Lower lobe of right lung (tissue), 2 donors: ENCODE measurements around the gene CTSH. TPM values are rescaled to one million over a fixed set of nuclear protein-coding genes. Genes with fewer than 3 reads are reported as not detected.
A peak's percentile ranks its signal among the peaks of the same experiment; 100 is the strongest.
"Not testable (repeated sequence)": the region's sequence is repeated elsewhere in the genome, so short reads cannot be mapped to it uniquely, and the experiment has no call there.

Source experiments
- ATAC-seq, 2 donors: fragments of 200-7000 bp; cut with Tn5 transposase; one replicate each; pipeline ENCODE4 v1.9.1; 2020 to 2022; ENCODE audit warnings: mild to moderate bottlenecking in 2 of 2, moderate library complexity in 2 of 2
- DNase-seq: peaks from one replicate; pipeline ENCODE4 v3.0.0-alpha.2; 2020
- H3K27ac ChIP-seq: fragments of 200-600 bp; one replicate; pipeline ENCODE4 v1.8.0; 2022
- H3K27me3 ChIP-seq: fragments of 200-600 bp; one replicate; pipeline ENCODE4 v1.8.0; 2022; ENCODE audit warnings: low read depth
- H3K36me3 ChIP-seq: fragments of 200-600 bp; one replicate; pipeline ENCODE4 v1.8.0; 2022; ENCODE audit warnings: mild to moderate bottlenecking
- H3K4me1 ChIP-seq: fragments of 200-600 bp; one replicate; pipeline ENCODE4 v1.8.0; 2022
- H3K4me3 ChIP-seq: fragments of 200-600 bp; one replicate; pipeline ENCODE4 v1.8.0; 2022; ENCODE audit warnings: mild to moderate bottlenecking
- H3K9me3 ChIP-seq: fragments of 200-600 bp; one replicate; pipeline ENCODE4 v1.8.0; 2022
- intact Hi-C: fragments of 100-400 bp; cut with DNase I; formaldehyde crosslinking; loops from one replicate; pipeline ENCODE4 v1.11.0; 2022
- total RNA-seq: library from RNA; stranded (reverse); fragmentation: NEBNext Ultra II Directional; extraction: Animal tissue kit (Norgen Biotek cat#: 25700); gene quantifications from one replicate; pipeline ENCODE4 v1.2.1, GENCODE V29; 2021
- TF ChIP-seq, protein P1 (sequence below): fragments of 200-600 bp; IDR thresholded peaks from one replicate; pipeline ENCODE4 v1.8.0; 2022; ENCODE audit warnings: antibody characterized with exemption, mild to moderate bottlenecking
- donor health status: DM: no; HTN: yes; CAD: no; lungs with severe emphysema.

CTSH gene
- total RNA-seq, 1 donor from 2014 or later: 724 TPM

DNA sequence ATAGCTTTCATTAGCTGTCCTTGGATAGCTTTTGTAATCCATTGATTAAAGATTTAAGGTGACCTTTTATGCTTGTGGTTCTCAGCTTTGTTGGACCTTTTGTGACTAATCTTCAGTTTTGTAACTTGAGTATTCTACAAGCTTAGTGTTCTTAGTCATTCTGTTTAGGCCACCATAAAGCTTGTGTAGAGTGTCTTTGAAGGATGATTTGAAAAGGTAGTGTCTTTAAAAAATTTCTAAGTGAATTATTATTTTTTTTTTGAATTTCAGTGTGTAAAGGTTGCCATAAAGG, 64.7 kb downstream of the CTSH start:
- ATAC-seq (no peak), DNase-seq (no peak)
- no peaks in the 10 kb centered on the region for H3K27me3 ChIP-seq
- intact Hi-C loops: no loop called here
- peaks cover 51% of the 10 kb centered on the region for H3K36me3 ChIP-seq
- H3K27ac ChIP-seq: no peak overlapping the region
- H3K4me1 ChIP-seq: peaks cover 85% of the 10 kb centered on the region
- no peaks in the 10 kb centered on the region for H3K9me3 ChIP-seq
- no peak overlapping the region for H3K4me3 ChIP-seq
- TF ChIP-seq, protein P1, sequence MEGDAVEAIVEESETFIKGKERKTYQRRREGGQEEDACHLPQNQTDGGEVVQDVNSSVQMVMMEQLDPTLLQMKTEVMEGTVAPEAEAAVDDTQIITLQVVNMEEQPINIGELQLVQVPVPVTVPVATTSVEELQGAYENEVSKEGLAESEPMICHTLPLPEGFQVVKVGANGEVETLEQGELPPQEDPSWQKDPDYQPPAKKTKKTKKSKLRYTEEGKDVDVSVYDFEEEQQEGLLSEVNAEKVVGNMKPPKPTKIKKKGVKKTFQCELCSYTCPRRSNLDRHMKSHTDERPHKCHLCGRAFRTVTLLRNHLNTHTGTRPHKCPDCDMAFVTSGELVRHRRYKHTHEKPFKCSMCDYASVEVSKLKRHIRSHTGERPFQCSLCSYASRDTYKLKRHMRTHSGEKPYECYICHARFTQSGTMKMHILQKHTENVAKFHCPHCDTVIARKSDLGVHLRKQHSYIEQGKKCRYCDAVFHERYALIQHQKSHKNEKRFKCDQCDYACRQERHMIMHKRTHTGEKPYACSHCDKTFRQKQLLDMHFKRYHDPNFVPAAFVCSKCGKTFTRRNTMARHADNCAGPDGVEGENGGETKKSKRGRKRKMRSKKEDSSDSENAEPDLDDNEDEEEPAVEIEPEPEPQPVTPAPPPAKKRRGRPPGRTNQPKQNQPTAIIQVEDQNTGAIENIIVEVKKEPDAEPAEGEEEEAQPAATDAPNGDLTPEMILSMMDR: no peak

- H3K27ac ChIP-seq: no peak overlapping the region
- H3K9me3 ChIP-seq: no peaks in the 10 kb centered on the region
- ATAC-seq (no peak), DNase-seq (no peak)
- no peak overlapping the region for H3K4me3 ChIP-seq
- H3K36me3 ChIP-seq: peaks cover 46% of the 10 kb centered on the region
- intact Hi-C loops: no loop called here
- peaks cover 86% of the 10 kb centered on the region for H3K4me1 ChIP-seq
- TF ChIP-seq, protein P1: no peak
- no peaks in the 10 kb centered on the region for H3K27me3 ChIP-seq
These were observed 65.2 kb downstream of the CTSH start for GRCh38 chr15:78879517-78880241.

DNA sequence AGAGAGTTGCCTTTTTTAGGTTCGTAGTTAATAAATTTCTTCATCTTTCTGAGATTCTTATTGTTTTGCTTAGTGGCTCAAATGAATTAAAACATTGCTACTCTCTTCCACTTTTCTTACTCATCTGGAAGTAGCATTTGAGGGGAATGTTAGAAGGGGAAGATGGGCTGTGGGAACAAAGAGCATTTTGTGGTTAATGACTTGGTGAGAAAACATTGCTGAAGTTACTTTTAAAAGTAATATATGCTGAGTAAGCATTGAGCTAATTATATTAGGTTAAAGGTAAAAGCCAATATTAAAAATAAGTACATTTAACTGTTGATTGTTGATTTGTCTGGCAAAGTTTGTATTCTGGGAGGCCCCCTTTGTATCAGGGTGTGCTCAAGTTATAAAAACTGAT, 66.5 kb downstream of the CTSH start:
- Histone ChIP-seq H3K4me3 (no peak overlapping the region), H3K4me1 (peaks cover 84% of the 10 kb centered on the region), H3K27me3 (no peaks in the 10 kb centered on the region), H3K9me3 (no peaks in the 10 kb centered on the region), H3K27ac (no peak overlapping the region), H3K36me3 (peaks cover 33% of the 10 kb centered on the region)
- intact Hi-C loops: no loop called here
- TF ChIP-seq, protein P1: no peak
- no peak for ATAC-seq
- no peak for DNase-seq

DNA sequence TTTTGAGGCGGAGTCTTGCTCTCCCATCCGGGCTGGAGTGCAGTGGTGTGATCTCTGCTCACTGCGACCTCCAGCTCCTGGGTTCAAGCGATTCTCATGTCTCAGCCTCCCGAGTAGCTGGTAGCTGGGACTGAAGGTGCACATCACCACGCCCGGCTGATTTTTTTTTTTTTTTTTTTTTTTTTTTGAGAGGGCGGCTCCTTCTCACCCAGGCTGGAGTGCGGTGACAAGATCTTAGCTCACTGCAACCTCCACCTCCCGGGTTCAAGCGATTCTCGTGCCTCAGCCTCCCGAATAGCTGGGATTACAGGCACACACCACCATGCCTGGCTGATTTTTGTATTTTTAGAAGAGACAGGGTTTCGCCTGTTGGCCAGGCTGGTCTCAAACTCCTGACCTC, 67.9 kb downstream of the CTSH start:
- H3K9me3 ChIP-seq, DNase-seq, H3K27ac ChIP-seq, H3K4me3 ChIP-seq, intact Hi-C loops, H3K27me3 ChIP-seq, ATAC-seq: not testable (repeated sequence)
- Histone ChIP-seq H3K36me3 (peaks cover 19% of the 10 kb centered on the region), H3K4me1 (peaks cover 76% of the 10 kb centered on the region)

DNA sequence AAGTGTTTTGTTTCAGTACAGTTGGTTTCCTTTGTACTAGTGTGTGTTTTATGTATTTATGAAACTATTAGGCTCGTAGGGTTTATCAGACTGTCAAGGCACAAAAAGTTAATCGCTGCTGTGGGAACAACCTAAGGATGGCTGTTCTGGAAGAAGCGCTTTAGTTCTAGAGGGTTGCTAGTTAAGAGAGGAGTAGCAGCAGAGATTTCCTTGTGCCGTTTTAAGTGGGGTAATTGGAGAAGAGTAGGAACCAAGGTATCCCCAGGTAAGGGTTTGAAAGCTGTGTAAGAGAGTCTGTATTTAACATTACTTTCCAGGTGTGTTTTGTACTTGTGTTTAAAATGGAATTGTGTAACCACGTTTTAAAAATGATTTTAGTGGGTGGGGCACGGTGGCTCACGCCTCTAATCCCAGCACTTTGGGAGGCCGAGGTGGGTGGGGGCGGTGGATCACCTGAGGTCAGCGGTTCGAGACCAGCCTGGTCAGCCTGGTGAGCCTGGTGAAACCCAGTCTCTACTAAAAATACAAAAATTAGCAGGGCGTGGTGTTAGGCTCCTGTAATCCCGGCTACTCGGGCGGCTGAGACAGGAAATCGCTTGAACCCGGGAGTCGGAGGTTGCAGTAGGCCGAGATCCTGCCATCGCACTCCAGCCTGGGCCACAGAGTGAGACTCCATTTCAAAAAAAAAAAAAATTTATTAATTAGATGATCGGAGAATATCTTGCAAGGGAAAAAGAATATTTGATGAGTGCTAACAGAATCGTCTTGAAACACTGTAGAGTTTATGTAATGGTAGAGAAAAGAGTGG, 69.5 kb downstream of the CTSH start:
- peak overlapping the region; percentile 90 for H3K4me3 ChIP-seq
- intact Hi-C loops: no loop called here
- TF ChIP-seq, protein P1: no peak
- H3K9me3 ChIP-seq: no peaks in the 10 kb centered on the region
- H3K36me3 ChIP-seq: peaks cover 3% of the 10 kb centered on the region
- peaks cover 61% of the 10 kb centered on the region for H3K4me1 ChIP-seq
- ATAC-seq: no peak
- H3K27ac ChIP-seq: peak overlapping the region; percentile 100
- no peaks in the 10 kb centered on the region for H3K27me3 ChIP-seq
- DNase-seq: no peak
